ENCODE results near the gene ACOD1.
"Not testable (repeated sequence)": the region's sequence is repeated elsewhere in the genome, so short reads cannot be mapped to it uniquely, and the experiment has no call there.

The ACOD1 gene

GRCh38 chr13:76954538-76954937, 6.2 kb downstream of the ACOD1 start:
- no peak for DNase-seq

- no peak for DNase-seq
These were observed 6.9 kb downstream of the ACOD1 start for GRCh38 chr13:76955193-76955592.

GRCh38 chr13:76955661-76956060, 7.3 kb downstream of the ACOD1 start:
- DNase-seq = no peak

GRCh38 chr13:76958841-76959432, 10.6 kb downstream of the ACOD1 start:
- no peak for DNase-seq

- DNase-seq = not testable (repeated sequence)
These were observed 11.4 kb downstream of the ACOD1 start for GRCh38 chr13:76959734-76960133.

- DNase-seq = no peak
These were observed 17.6 kb downstream of the ACOD1 start for GRCh38 chr13:76965759-76966421.

- DNase-seq = no peak
These were observed 18.7 kb downstream of the ACOD1 start for GRCh38 chr13:76967031-76967430.

GRCh38 chr13:76968041-76968440, 19.7 kb downstream of the ACOD1 start:
- DNase-seq = no peak

- no peak for DNase-seq
These were observed 21.4 kb downstream of the ACOD1 start for GRCh38 chr13:76969488-76970365.

- no peak for DNase-seq
These were observed 22.9 kb downstream of the ACOD1 start for GRCh38 chr13:76971215-76971614.

- DNase-seq = no peak
These were observed 23.8 kb downstream of the ACOD1 start for GRCh38 chr13:76971851-76972829.

GRCh38 chr13:76973920-76974617, 25.8 kb downstream of the ACOD1 start:
- DNase-seq = no peak

- no peak for DNase-seq
These were observed 26.3 kb downstream of the ACOD1 start for GRCh38 chr13:76974618-76974975.

GRCh38 chr13:76975863-76976262, 27.6 kb downstream of the ACOD1 start:
- no peak for DNase-seq

GRCh38 chr13:76976490-76976889, 28.2 kb downstream of the ACOD1 start:
- no peak for DNase-seq

- DNase-seq = no peak
These were observed 28.6 kb downstream of the ACOD1 start for GRCh38 chr13:76976929-76977328.

- DNase-seq = peak; percentile 72
These were observed 31.9 kb downstream of the ACOD1 start for GRCh38 chr13:76980075-76980718.

- no peak for DNase-seq
These were observed 33.8 kb downstream of the ACOD1 start for GRCh38 chr13:76982061-76982460.

GRCh38 chr13:76983676-76984075, 35.4 kb downstream of the ACOD1 start:
- DNase-seq = no peak

- peak; percentile 69 for DNase-seq
These were observed 43.1 kb downstream of the ACOD1 start for GRCh38 chr13:76991432-76991795.

GRCh38 chr13:76991796-76992547, 43.7 kb downstream of the ACOD1 start, which contains the start of gene CLN5:
CLN5 (plus strand) TSS chr13:76992081; CDS start chr13:76992099, 18 bp downstream.
- DNase-seq = peak; percentile 93

Data from activated effector memory CD4-positive, alpha-beta T cell treated with Interleukin-2 at 50 U/mL for 16 hours (primary cell).